H1 (cell line): ENCODE data around the gene ABL2. TPM values are rescaled to one million over a fixed set of nuclear protein-coding genes. Genes with fewer than 3 reads are reported as not detected.

Experiments
- BCL11A ChIP-seq, 2 experiments: IDR thresholded peaks; one replicate each; pipeline ENCODE4 v1.6.1; 2011; ENCODE audit warnings: low read depth in 2 of 2, low read length in 2 of 2, mild to moderate bottlenecking in 2 of 2
- CBX5 ChIP-seq: fragments of 300-800, 300-1000 bp; sonication (generic); IDR thresholded peaks from 2 replicates; pipeline ENCODE4 v1.7.1; 2016; ENCODE audit warnings: antibody characterized with exemption, low read length, low read depth
- CEBPB ChIP-seq: IDR thresholded peaks from 2 replicates; pipeline ENCODE4 v1.6.1; 2012; ENCODE audit warnings: low read depth, low read length
- CHD2 ChIP-seq: IDR thresholded peaks from 2 replicates; pipeline ENCODE4 v1.6.1; 2012; ENCODE audit warnings: low read length, improper control_type of control experiment
- FOSL1 ChIP-seq: IDR thresholded peaks from 2 replicates; pipeline ENCODE4 v1.6.1; 2011; ENCODE audit warnings: mild to moderate bottlenecking, low read depth, low read length, moderate library complexity; ENCODE audit not compliant: insufficient read depth
- RNF2 ChIP-seq: fragments of 200-900, 300-1000 bp; sonication (generic); IDR thresholded peaks from 2 replicates; pipeline ENCODE4 v1.7.1; 2016; ENCODE audit warnings: borderline replicate concordance, low read depth, mild to moderate bottlenecking, antibody characterized with exemption, low read length; ENCODE audit not compliant: poor library complexity, severe bottlenecking; ENCODE audit errors: missing control alignments
- polyA plus RNA-seq, 7 experiments: library from polyadenylated mRNA; depleted of rRNA in 3 of 7; stranded (reverse) in 5 of 7; unstranded in 2 of 7; fragments of >200 nt in 5 of 7; fragments of 200-250 nt in 2 of 7; gene quantifications; 1 replicate in 5 of 7; 2 replicates in 1 of 7; 4 replicates in 1 of 7; pipeline versions ENCODE4 v1.2.1 to v1.2.3, GENCODE V29; 2011 to 2013; ENCODE audit warnings: missing spikeins in 2 of 7, mixed read lengths in 2 of 7
- total RNA-seq: library from RNA; stranded (reverse); fragmentation: NEBNext Ultra II Directional; extraction: Animal tissue kit (Norgen Biotek cat#: 25700); gene quantifications from 2 replicates; pipeline ENCODE4 v1.2.1, GENCODE V29; 2021

Gene ABL2
- total and polyA plus RNA-seq, 2 of the 8 experiments (the other 6 are each of a cell fraction or from before 2014, with no cell fraction given) = 4.5 to 19.1 TPM

GRCh38 chr1:179155615-179156014 is 73.9 kb downstream of the ABL2 start (continued):
- no peak for TF ChIP-seq CBX5
- no peak for TF ChIP-seq RNF2
- TF ChIP-seq FOSL1 = no peak
- no peak for TF ChIP-seq CHD2
- no peak for TF ChIP-seq CEBPB
- no peak for TF ChIP-seq BCL11A (IDR thresholded peaks at IDR 0.05; ENCODE audit: low read depth in 2 of 2, low read length in 2 of 2)
